Lower leg skin (tissue), 4 donors: ENCODE results near the gene GALK2. TPM values are rescaled to one million over a fixed set of nuclear protein-coding genes. Genes with fewer than 3 reads are reported as not detected.
"Not testable (repeated sequence)": the region's sequence is repeated elsewhere in the genome, so short reads cannot be mapped to it uniquely, and the experiment has no call there.

ENCODE experiments used
- DNase-seq, 2 donors: peaks; one replicate each; pipeline ENCODE4 v3.0.0-alpha.2; 2019; ENCODE audit warnings: low spot score in 2 of 2
- H3K4me3 ChIP-seq: fragments of 200-600 bp; sonication (generic); 2 replicates; pipeline ENCODE4 v1.5.1; 2017; ENCODE audit warnings: mild to moderate bottlenecking, low read depth; ENCODE audit not compliant: poor library complexity, severe bottlenecking
- POLR2A ChIP-seq, 2 donors: fragments of 450-650 bp; IDR thresholded peaks; one replicate each; pipeline ENCODE4 v1.6.1; 2016 to 2017; ENCODE audit warnings: antibody characterized with exemption in 2 of 2, mild to moderate bottlenecking in 1 of 2, moderate library complexity in 1 of 2
- WGBS, 2 donors: methylation state at CpG; one replicate each; pipeline ENCODE4 v1.1.5; 2018; 5-methylcytosine and 5-hydroxymethylcytosine counted together
- intact Hi-C: fragments of 100-400 bp; cut with DNase I; formaldehyde crosslinking; loops from one replicate; pipeline ENCODE4 v1.15.0; 2023; ENCODE audit warnings: low total_unique reads
- total RNA-seq, 4 donors: library from RNA; depleted of rRNA; stranded (reverse); fragments of >200 nt; gene quantifications; one replicate each; pipeline ENCODE4 v1.1.0, GENCODE V29; 2016
- TF ChIP-seq, protein P1 (sequence below), 3 donors: fragments of 450-650 bp; IDR thresholded peaks; one replicate each; pipeline ENCODE4 v1.5.1; 2016; ENCODE audit warnings: antibody characterized with exemption in 3 of 3, mild to moderate bottlenecking in 3 of 3, moderate library complexity in 2 of 3

GALK2 gene
- total RNA-seq, 4 donors from 2014 or later = 20.7 to 35.4 (median 27.8) TPM

DNA sequence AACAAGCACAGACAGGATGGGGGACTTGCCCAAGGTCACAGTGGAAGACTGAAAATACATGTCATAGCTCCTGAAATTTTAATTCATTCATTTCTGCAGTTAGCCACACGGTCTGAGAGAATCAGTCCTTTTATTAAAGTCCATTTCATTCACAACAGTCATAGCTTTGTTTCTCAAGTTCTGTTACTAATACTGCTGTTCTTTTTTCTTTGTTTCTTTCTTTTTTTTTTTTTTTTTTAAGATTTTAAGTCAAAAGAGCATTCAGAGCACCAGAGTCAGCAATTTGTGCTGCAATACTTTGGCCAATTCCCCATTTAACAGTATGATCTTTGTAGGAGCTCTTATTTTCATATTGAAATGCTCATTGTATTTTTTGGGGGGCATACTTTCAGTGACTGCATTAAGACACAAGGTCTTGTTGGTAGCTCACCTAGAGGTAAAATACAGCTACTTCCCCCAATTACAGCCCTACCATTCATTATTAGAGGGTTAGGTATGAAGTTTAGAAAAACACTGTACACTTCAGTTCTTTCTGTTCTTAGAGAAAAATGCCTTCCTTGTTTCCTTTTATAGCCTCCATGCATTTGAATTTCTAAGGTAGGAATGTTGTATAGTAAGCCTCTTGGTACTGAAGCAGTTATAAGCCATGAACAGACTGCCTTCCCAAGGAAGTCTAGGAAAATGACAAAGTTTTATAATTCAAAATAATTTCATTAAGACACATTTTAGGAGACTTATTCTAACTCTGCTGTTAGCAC, 9.6 kb downstream of the GALK2 start:
- H3K4me3 ChIP-seq = no peak overlapping the region
- WGBS, 2 donors = 66 to 74% methylated on average over 1 of the region's 1 CpG
- intact Hi-C loops = no loop called here
- TF ChIP-seq, protein P1, sequence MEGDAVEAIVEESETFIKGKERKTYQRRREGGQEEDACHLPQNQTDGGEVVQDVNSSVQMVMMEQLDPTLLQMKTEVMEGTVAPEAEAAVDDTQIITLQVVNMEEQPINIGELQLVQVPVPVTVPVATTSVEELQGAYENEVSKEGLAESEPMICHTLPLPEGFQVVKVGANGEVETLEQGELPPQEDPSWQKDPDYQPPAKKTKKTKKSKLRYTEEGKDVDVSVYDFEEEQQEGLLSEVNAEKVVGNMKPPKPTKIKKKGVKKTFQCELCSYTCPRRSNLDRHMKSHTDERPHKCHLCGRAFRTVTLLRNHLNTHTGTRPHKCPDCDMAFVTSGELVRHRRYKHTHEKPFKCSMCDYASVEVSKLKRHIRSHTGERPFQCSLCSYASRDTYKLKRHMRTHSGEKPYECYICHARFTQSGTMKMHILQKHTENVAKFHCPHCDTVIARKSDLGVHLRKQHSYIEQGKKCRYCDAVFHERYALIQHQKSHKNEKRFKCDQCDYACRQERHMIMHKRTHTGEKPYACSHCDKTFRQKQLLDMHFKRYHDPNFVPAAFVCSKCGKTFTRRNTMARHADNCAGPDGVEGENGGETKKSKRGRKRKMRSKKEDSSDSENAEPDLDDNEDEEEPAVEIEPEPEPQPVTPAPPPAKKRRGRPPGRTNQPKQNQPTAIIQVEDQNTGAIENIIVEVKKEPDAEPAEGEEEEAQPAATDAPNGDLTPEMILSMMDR (IDR thresholded peaks at IDR 0.05) = no peak
- TF ChIP-seq POLR2A (IDR thresholded peaks at IDR 0.05) = no peak
- DNase-seq = no peak

GRCh38 chr15:49182128-49182527, 12.1 kb downstream of the GALK2 start:
- no peak for TF ChIP-seq POLR2A (IDR thresholded peaks at IDR 0.05)
- TF ChIP-seq, protein P1 (IDR thresholded peaks at IDR 0.05) = no peak
- no peak overlapping the region for H3K4me3 ChIP-seq
- 96 to 97% methylated on average over 4 of the region's 4 CpGs for WGBS, 2 donors
- intact Hi-C loops = no loop called here
- DNase-seq = no peak

DNA sequence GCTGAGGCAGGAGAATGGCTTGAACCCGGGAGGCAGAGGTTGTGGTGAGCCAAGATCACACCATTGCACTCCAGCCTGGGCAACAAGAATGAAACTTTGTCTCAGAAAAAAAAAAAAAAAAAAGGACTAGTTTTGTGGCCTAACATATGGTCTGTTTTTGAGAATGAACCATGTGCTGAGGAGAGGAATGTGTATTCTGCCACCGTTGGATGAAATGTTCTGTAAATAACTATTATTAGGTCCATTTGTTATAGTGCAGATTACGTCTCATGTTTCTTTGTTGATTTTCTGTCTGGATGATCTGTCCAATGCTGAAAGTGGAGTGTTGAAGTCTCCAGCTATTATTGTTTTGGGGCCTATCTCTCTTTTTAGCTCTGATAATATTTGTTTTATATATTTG, 13.7 kb downstream of the GALK2 start:
- intact Hi-C loops, DNase-seq, H3K4me3 ChIP-seq: not testable (repeated sequence)
- WGBS, 2 donors = 82 to 89% methylated on average over 3 of the region's 3 CpGs

- no peak for DNase-seq
- 89% methylated on average over 1 of the region's 1 CpG for WGBS, 2 donors
- no peak overlapping the region for H3K4me3 ChIP-seq
- TF ChIP-seq POLR2A (IDR thresholded peaks at IDR 0.05) = no peak
- TF ChIP-seq, protein P1 (IDR thresholded peaks at IDR 0.05) = no peak
- intact Hi-C loops = no loop called here
Observed at GRCh38 chr15:49185473-49185872, 15.4 kb downstream of the GALK2 start.

DNA sequence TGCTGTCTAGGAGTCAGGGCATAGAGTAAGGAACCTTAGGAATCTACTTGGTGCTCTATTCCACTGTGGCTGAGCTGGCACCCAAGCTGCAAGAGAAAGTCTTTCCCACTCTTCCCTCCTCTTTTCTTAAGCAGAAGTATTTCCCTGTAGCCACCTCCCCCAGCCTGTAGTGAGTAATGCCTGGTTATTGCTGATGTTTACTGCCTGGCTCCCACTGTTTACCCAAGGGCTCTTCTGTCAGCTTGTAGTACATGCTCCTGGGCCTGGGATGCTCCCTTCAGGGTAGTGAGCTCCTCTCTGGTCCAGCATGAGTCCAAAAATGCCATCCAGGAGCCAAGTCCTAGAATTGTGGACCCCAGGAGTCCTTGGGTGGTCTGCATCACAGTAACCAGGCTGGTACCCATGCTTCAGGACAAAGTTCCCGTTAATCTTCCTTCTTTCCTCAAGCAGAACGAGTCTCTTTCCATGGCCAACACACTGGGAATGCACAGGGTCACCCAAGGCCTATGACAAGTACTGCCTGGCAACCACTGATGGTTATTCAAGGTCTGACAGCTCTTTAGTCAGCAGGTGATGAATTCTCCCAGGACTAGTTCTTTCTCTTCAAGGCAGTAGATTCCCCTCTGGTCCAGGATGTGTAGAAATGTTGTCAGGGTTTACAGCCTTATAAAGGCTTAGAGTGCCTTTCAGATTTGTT, 17.6 kb downstream of the GALK2 start:
- 88 to 90% methylated on average over 2 of the region's 2 CpGs for WGBS, 2 donors
- no peak for TF ChIP-seq POLR2A (IDR thresholded peaks at IDR 0.05)
- TF ChIP-seq, protein P1 (IDR thresholded peaks at IDR 0.05) = no peak
- intact Hi-C loops = no loop called here
- DNase-seq = no peak
- H3K4me3 ChIP-seq = no peak overlapping the region

GRCh38 chr15:49188933-49189332, 18.9 kb downstream of the GALK2 start:
- no peak for TF ChIP-seq POLR2A (IDR thresholded peaks at IDR 0.05)
- TF ChIP-seq, protein P1 (IDR thresholded peaks at IDR 0.05) = no peak
- 95% methylated on average over 2 of the region's 2 CpGs for WGBS, 2 donors
- no peak for DNase-seq
- intact Hi-C loops = no loop called here
- H3K4me3 ChIP-seq = no peak overlapping the region
